Hematopoietic multipotent progenitor cell treated with erythropoietin and hydrocortisone succinate and interleukin-3 and kit ligand, for 15 days (in vitro differentiated cells): ENCODE data around the gene IL19.

Source experiments
- DNase-seq: peaks from one replicate; pipeline ENCODE4 v3.0.0-alpha.2; 2015; ENCODE audit warnings: low spot score

IL19 gene

DNA sequence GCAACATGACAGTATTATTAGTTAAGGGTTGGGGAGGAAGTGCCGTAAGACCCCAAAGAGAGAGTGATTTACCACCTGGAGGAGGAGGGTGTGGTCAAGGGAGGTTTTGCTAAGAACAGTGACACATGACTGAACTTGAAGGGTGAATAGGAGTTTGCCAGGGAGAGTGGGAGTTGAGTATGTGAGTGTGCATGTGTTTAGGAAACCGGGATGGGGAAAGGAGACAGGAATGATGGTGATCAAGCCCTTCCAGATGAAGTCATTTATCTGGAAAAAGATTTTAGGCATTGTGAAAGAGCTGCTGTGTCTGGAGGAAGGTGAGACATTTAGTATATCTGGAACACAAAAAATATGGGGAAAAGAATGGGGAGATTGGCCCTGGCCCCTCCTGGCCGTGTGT lies 29.8 kb downstream of the IL19 start:
- DNase-seq: no peak

GRCh38 chr1:206800891-206801290 lies 30.3 kb downstream of the IL19 start:
- DNase-seq: no peak

GRCh38 chr1:206801467-206801866 lies 30.9 kb downstream of the IL19 start:
- DNase-seq: no peak

GRCh38 chr1:206802401-206802800 lies 31.8 kb downstream of the IL19 start:
- no peak for DNase-seq

- no peak for DNase-seq
Observed at GRCh38 chr1:206803221-206803730, 32.7 kb downstream of the IL19 start.

DNA sequence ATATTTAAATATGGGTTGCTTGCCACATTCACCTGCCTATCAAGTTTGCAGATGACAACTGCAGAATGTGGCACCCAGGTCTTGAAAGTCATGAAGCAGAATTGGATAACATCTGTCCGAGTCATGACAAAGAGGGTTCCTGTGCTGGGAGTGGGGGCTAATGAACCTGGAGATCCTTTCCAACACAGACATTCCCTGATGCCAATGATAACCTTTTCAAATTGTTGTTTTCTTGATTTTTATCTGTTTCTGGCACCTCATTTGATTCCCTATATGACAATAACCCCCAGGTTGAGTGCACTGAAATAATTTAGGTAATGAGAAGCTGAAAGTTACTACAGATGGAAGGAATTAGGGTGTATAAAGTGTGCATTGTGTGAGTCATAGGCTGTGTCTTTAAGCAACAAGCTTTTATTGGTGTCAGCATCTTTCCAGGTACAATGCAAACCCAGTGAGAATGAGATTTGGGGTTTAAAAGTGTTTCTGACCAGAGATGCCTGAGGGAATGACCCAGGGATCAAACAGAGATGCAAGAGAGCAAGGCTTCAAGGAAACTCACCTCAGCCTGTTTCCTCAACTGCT lies 33.7 kb downstream of the IL19 start:
- no peak for DNase-seq

- no peak for DNase-seq
Observed at GRCh38 chr1:206805357-206805756, 34.8 kb downstream of the IL19 start.

- DNase-seq: no peak
Observed at GRCh38 chr1:206808615-206809014, 38.0 kb downstream of the IL19 start.

GRCh38 chr1:206809504-206810084 lies 39.0 kb downstream of the IL19 start:
- peak; percentile 5 for DNase-seq

GRCh38 chr1:206812471-206812870 lies 41.9 kb downstream of the IL19 start:
- no peak for DNase-seq

GRCh38 chr1:206814716-206815341 lies 44.3 kb downstream of the IL19 start:
- no peak for DNase-seq

GRCh38 chr1:206816390-206817287 lies 46.1 kb downstream of the IL19 start:
- DNase-seq: peak; percentile 39

DNA sequence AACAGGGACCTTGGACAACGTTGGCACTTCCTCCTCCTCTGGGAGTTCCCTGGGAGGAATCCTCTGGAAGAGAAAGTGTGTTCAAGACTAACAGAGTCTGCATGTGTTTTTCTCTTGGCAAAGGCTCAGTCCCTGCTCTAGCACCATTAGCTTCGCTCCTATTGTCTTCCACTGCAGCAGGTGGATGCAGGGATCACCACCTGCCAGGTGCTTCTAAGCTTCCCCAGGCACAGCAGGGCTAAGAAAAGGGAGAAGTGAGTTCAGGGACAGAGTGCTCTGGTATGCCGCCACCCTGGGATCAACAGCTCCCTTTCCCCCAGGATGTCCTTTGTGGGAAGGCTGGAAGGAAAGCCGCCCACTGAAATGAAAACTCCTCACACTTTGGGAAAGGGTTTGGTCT lies 50.9 kb downstream of the IL19 start:
- DNase-seq: no peak

DNA sequence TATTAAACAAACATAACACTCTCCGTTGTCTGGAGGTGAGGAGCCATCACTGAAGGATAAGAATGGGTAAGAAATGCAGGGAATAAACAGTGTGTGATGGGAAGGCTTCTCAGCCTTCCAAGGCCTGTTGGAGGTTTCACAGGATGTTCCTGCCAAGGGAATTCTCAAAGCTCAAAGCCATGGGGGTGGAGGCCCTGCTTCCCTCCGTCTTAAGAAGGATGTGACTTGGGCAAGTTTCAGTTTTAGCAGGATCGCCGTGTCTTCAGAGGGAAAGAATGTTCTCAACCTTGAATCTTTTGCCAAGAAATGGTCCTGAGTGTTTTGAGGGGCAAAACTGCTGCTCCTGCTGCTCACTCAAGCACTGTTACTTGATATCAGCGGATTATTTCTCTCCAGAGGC lies 53.2 kb downstream of the IL19 start:
- no peak for DNase-seq

GRCh38 chr1:206824331-206824730 lies 53.8 kb downstream of the IL19 start:
- DNase-seq: no peak

DNA sequence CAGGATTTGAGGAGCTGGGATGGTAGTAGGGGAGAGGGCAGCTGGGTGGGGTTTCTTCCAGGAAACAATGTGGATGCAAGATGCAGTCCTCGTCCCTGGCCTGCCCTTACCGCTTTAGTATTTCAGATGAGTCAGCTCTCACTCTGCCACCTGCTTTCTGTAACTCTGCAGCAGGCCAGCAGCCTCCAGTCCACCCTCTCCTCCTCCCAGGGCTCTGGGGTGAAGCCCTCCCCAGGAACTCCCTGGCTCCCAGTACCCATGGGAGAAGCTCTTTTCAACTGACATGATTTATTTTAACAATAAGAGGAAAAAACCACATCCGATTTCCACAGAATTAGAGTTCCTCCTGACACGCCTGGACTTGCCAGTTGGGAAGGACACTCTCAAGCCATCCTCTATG lies 55.8 kb downstream of the IL19 start:
- no peak for DNase-seq

- no peak for DNase-seq
Observed at GRCh38 chr1:206828061-206828460, 57.5 kb downstream of the IL19 start.

- DNase-seq: no peak
Observed at GRCh38 chr1:206828765-206829164, 58.2 kb downstream of the IL19 start.

GRCh38 chr1:206829282-206829681 lies 58.7 kb downstream of the IL19 start:
- no peak for DNase-seq

- no peak for DNase-seq
Observed at GRCh38 chr1:206829875-206830274, 59.3 kb downstream of the IL19 start.

- no peak for DNase-seq
Observed at GRCh38 chr1:206831650-206832049, 61.1 kb downstream of the IL19 start.

- DNase-seq: no peak
Observed at GRCh38 chr1:206832352-206832880, 61.8 kb downstream of the IL19 start.
